ENCODE measurements around the gene RMI2.

The RMI2 gene

DNA sequence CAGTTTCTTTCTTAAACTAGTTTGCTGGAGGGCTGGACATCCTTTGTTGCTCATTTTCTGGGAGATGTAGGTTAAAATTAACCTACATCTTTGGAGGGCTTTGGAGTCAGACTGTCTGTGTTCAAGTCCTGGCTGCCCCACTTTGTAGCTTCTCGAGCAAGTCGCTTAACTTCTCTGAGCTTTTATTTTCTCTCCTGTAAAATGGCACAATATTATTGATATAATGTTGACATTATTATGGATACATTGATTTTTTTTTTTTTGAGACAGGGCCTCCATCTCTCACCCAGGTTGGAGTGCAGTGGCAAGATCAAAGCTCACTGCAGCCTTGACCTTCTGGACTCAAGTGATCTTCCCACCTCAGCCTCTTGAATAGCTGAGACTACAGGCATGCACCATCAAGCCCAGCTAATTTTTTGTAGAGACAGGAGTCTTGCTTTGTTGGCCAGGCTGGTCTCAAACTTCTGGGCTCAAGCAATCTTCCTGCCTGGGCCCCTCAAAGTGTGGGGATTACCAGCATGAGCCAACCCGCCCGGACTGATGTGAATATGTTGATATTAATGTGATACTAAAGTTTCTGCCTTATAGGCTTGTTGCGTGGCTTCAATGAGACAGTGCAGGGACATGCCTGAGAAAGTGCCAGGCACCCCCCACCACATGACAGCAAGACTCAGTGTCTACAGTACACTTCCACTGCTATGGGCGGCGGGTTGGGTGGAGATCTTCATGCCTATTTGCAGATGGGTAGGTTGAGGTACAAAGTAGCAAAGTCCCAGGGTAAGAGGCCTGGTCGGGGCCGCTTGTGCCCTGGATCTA, 31.6 kb upstream of the RMI2 start:
- no peak overlapping the region for H3K27ac ChIP-seq
- TF ChIP-seq, protein P1, sequence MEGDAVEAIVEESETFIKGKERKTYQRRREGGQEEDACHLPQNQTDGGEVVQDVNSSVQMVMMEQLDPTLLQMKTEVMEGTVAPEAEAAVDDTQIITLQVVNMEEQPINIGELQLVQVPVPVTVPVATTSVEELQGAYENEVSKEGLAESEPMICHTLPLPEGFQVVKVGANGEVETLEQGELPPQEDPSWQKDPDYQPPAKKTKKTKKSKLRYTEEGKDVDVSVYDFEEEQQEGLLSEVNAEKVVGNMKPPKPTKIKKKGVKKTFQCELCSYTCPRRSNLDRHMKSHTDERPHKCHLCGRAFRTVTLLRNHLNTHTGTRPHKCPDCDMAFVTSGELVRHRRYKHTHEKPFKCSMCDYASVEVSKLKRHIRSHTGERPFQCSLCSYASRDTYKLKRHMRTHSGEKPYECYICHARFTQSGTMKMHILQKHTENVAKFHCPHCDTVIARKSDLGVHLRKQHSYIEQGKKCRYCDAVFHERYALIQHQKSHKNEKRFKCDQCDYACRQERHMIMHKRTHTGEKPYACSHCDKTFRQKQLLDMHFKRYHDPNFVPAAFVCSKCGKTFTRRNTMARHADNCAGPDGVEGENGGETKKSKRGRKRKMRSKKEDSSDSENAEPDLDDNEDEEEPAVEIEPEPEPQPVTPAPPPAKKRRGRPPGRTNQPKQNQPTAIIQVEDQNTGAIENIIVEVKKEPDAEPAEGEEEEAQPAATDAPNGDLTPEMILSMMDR (conservative IDR thresholded peaks at IDR 0.05) = no peak

DNA sequence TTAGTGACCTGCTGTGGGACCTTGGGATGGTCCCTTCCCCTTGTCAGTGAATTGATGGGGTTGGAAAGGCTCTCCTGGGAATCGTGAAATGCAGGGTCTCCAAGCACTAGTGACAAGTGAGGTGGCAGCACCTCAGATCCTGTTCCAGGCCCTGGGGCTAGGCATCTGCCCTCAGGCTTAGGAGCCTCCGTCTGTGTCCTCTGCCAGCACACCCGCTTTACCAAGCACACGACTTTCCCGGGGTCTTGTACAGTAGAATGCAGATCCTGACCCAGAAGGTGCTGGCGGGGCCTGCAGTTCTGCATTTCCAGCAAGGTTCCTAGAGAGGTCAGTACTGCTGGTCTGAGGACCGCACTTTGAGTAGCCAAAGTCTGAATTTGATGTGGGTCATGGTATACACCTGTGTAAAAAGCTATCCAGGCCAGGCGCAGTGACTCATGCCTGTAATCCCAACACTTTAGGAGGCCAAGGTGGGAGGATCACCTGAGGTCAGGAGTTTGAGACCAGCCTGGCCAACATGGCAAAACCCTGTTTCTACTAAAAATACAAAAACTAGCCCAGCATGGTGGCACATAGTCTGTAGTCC, 30.9 kb upstream of the RMI2 start:
- TF ChIP-seq, protein P1 (conservative IDR thresholded peaks at IDR 0.05) = no peak

GRCh38 chr16:11315510-11315909, 29.7 kb upstream of the RMI2 start:
- no peak overlapping the region for H3K27ac ChIP-seq
- TF ChIP-seq, protein P1 (conservative IDR thresholded peaks at IDR 0.05) = no peak

More for the DNA sequence above, 30.9 kb upstream of the RMI2 start:
- H3K27ac ChIP-seq = no peak overlapping the region

DNA sequence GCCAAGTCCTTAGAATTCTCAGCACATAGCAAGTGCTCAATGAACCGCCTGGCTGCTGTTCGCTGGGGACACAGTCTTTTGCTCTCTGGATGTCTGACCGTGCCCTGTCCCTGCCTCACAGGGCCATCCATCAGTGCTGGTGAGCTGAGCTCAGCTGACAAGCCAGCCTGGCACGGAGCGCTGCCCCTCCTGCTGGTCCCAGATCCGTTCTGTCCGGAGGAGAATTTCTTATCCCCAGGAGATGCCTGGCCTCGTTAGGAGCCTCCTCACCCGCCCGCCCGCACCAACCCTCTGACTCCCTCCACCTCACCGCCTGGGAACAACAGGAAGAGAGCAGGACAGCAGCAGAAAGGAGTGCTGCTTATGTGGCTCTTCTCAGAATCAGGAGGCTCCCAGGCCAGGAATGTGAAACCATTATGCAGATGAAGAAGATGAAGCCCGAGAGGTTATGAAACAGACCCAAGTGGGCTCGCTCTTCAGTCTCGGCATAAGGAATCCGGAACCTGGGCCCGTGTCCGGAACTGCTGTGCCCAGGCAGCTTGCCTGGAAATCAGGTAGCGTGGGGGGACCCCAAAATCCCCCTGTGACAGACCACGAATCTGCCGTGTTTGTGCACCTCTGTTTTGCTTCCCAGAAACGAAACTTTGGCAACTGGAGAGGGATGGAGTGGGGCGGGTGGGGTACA, 28.8 kb upstream of the RMI2 start:
- TF ChIP-seq, protein P1 (conservative IDR thresholded peaks at IDR 0.05) = no peak
- H3K27ac ChIP-seq = no peak overlapping the region

GRCh38 chr16:11318817-11319216, 26.4 kb upstream of the RMI2 start:
- H3K27ac ChIP-seq = no peak overlapping the region
- TF ChIP-seq, protein P1 (conservative IDR thresholded peaks at IDR 0.05) = no peak

DNA sequence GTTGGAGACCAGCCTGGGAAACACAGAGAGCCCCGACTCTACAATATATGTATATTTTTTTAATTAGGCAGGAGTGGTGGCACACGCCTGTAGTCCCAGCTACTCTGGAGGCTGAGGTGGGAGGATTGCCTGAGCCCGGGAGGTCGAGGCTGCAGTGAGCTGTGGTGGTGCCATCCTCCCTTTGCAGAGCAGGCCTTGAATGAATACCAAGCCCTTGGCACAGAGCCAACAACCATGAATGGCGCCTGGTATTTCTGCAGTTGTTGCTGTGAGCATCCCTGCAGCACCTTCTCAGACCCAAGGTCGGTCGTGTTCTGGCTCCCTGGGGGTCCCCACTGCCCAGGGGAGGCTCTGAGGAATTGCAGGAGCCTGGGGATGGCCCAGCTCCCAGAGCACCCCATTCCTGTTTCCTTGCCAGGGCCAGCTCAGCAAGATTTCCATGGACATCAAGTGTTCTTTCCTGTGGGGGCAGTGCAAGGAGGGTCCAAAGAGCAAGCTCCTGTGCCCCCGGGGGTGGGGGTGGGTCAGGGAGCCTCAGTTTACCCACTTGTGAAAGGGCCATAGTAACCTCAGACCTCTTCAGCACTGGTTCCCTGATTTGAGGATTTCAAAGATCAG, 25.6 kb upstream of the RMI2 start:
- no peak overlapping the region for H3K27ac ChIP-seq
- TF ChIP-seq, protein P1 (conservative IDR thresholded peaks at IDR 0.05) = no peak

- H3K27ac ChIP-seq = no peak overlapping the region
- TF ChIP-seq, protein P1 (conservative IDR thresholded peaks at IDR 0.05) = no peak
Observed at GRCh38 chr16:11320170-11320569, 25.1 kb upstream of the RMI2 start.
